ENCODE data around the gene TRPM4.

- TF ChIP-seq CTCF (IDR thresholded peaks at IDR 0.05) (peak in 1 of 7 experiments; percentile 11), POLR2A (IDR thresholded peaks at IDR 0.05) (peak; percentile 85 to 92 (median 89))
Observed at GRCh38 chr19:49119411-49120324, 37.9 kb upstream of the TRPM4 start, which contains the start of gene PPFIA3.

Measured in body of pancreas (tissue), 4 donors.